Left lung (tissue), 14 donors: ENCODE measurements around the gene BTG2. TPM values are rescaled to one million over a fixed set of nuclear protein-coding genes. Genes with fewer than 3 reads are reported as not detected.
A peak's percentile ranks its signal among the peaks of the same experiment; 100 is the strongest.
"Not testable (repeated sequence)": the region's sequence is repeated elsewhere in the genome, so short reads cannot be mapped to it uniquely, and the experiment has no call there.

Source experiments
- ATAC-seq: fragments of 200-7000 bp; cut with Tn5 transposase; one replicate; pipeline ENCODE4 v1.9.1; 2020; ENCODE audit warnings: moderate library complexity
- DNase-seq, 4 donors: peaks; one replicate each; pipeline ENCODE4 v3.0.0-alpha.2; 2013 to 2020
- H3K27ac ChIP-seq, 2 donors: fragments of 200-600 bp; sonication (generic) in 1 of 2; one replicate each; pipeline versions ENCODE4 v1.5.0 to v1.8.0; 2020 to 2021
- H3K27me3 ChIP-seq, 2 donors: fragments of 200-600 bp; sonication (generic) in 1 of 2; one replicate each; pipeline versions ENCODE4 v1.5.0 to v1.8.0; 2020 to 2021
- H3K36me3 ChIP-seq, 2 donors: fragments of 200-600 bp; sonication (generic) in 1 of 2; one replicate each; pipeline versions ENCODE4 v1.5.0 to v1.8.0; 2020 to 2021
- H3K4me1 ChIP-seq, 2 donors: fragments of 200-600 bp; one replicate each; pipeline ENCODE4 v1.8.0; 2021
- H3K4me3 ChIP-seq, 2 donors: fragments of 200-600 bp; sonication (generic) in 1 of 2; one replicate each; pipeline versions ENCODE4 v1.5.0 to v1.8.0; 2020 to 2021; ENCODE audit warnings: mild to moderate bottlenecking in 1 of 2
- H3K9me3 ChIP-seq, 2 donors: fragments of 200-600 bp; sonication (generic) in 1 of 2; one replicate each; pipeline versions ENCODE4 v1.5.0 to v1.8.0; 2020 to 2021
- intact Hi-C, 2 donors: fragments of 100-400 bp; cut with DNase I; formaldehyde crosslinking; loops; one replicate each; pipeline versions ENCODE4 v1.11.2 to v1.14.2; 2022
- long read RNA-seq, 12 donors: library from polyadenylated mRNA in 2 of 12; unstranded in 2 of 12; transcript quantifications; one replicate each; pipeline ENCODE4 v2.0.0 and lab custom pipeline, GENCODE V29; 2019 to 2026
- polyA plus RNA-seq, 6 donors: library from polyadenylated mRNA; unstranded; fragments of 120-200 nt; gene quantifications; one replicate each; pipeline ENCODE4 v1.2.1, GENCODE V29; 2013; ENCODE audit not compliant: insufficient read length in 6 of 6
- total RNA-seq, 2 donors: library from RNA; stranded (reverse); fragmentation: NEBNext Ultra II Directional; extraction: Animal tissue kit (Norgen Biotek cat#: 25700); gene quantifications; one replicate each; pipeline ENCODE4 v1.2.1, GENCODE V29; 2021
- TF ChIP-seq, protein P1 (sequence below), 2 donors: fragments of 200-600 bp; sonication (generic) in 1 of 2; IDR thresholded peaks; one replicate each; pipeline versions ENCODE4 v1.5.0 to v1.8.0; 2021; ENCODE audit warnings: antibody characterized with exemption in 2 of 2
- donor health status: DM: no; HTN: yes; CAD: no.
- donor health status: DM: no; HTN: no; CAD: no.

The BTG2 gene
- total RNA-seq (10 to 100 TPM; 56.2 to 84.8 TPM), polyA plus RNA-seq (100 to 1,000 TPM in 1 of 6 donors, 10 to 100 TPM in 5; 44.8 to 147 (median 78.2) TPM)
- long read RNA-seq, donor 1, transcript BTG2-201 (2 exons, 2,712 nt): major isoform, 19 of 38 reads
- long read RNA-seq, donor 1, partial matches to known transcripts: 19 of 38 reads
- long read RNA-seq, donor 1, other reads (novel, unspliced or antisense): 0 of 38 reads
- long read RNA-seq, donor 2, transcript BTG2-201 (2 exons, 2,712 nt): major isoform, 10 of 10 reads
- long read RNA-seq, donor 2, partial matches to known transcripts: 0 of 10 reads
- long read RNA-seq, donor 2, other reads (novel, unspliced or antisense): 0 of 10 reads
- long read RNA-seq, donor 3, transcript BTG2-201 (2 exons, 2,712 nt): major isoform, 11 of 11 reads
- long read RNA-seq, donor 3, partial matches to known transcripts: 0 of 11 reads
- long read RNA-seq, donor 3, other reads (novel, unspliced or antisense): 0 of 11 reads
- long read RNA-seq, donor 4, transcript BTG2-201 (2 exons, 2,712 nt): major isoform, 20 of 24 reads
- long read RNA-seq, donor 4, partial matches to known transcripts: 3 of 24 reads
- long read RNA-seq, donor 4, other reads (novel, unspliced or antisense): 1 of 24 reads
- long read RNA-seq, donor 5, transcript BTG2-201 (2 exons, 2,712 nt): major isoform, 18 of 18 reads
- long read RNA-seq, donor 5, partial matches to known transcripts: 0 of 18 reads
- long read RNA-seq, donor 5, other reads (novel, unspliced or antisense): 0 of 18 reads
- long read RNA-seq, donor 6, transcript BTG2-201 (2 exons, 2,712 nt): major isoform, 23 of 23 reads
- long read RNA-seq, donor 6, partial matches to known transcripts: 0 of 23 reads
- long read RNA-seq, donor 6, other reads (novel, unspliced or antisense): 0 of 23 reads
- long read RNA-seq, donor 7, transcript BTG2-201 (2 exons, 2,712 nt): major isoform, 5 of 5 reads
- long read RNA-seq, donor 7, partial matches to known transcripts: 0 of 5 reads
- long read RNA-seq, donor 7, other reads (novel, unspliced or antisense): 0 of 5 reads
- long read RNA-seq, donor 8, transcript BTG2-201 (2 exons, 2,712 nt): major isoform, 8 of 8 reads
- long read RNA-seq, donor 8, partial matches to known transcripts: 0 of 8 reads
- long read RNA-seq, donor 8, other reads (novel, unspliced or antisense): 0 of 8 reads
- long read RNA-seq, donor 9: 0 reads
- long read RNA-seq, donor 10, partial matches to known transcripts: 0 of 3 reads
- long read RNA-seq, donor 10, other reads (novel, unspliced or antisense): 0 of 3 reads
- long read RNA-seq, donor 11, transcript BTG2-201 (2 exons, 2,712 nt): major isoform, 7 of 7 reads
- long read RNA-seq, donor 11, partial matches to known transcripts: 0 of 7 reads
- long read RNA-seq, donor 11, other reads (novel, unspliced or antisense): 0 of 7 reads
- long read RNA-seq, donor 12, transcript BTG2-201 (2 exons, 2,712 nt): major isoform, 10 of 10 reads
- long read RNA-seq, donor 12, partial matches to known transcripts: 0 of 10 reads
- long read RNA-seq, donor 12, other reads (novel, unspliced or antisense): 0 of 10 reads

DNA sequence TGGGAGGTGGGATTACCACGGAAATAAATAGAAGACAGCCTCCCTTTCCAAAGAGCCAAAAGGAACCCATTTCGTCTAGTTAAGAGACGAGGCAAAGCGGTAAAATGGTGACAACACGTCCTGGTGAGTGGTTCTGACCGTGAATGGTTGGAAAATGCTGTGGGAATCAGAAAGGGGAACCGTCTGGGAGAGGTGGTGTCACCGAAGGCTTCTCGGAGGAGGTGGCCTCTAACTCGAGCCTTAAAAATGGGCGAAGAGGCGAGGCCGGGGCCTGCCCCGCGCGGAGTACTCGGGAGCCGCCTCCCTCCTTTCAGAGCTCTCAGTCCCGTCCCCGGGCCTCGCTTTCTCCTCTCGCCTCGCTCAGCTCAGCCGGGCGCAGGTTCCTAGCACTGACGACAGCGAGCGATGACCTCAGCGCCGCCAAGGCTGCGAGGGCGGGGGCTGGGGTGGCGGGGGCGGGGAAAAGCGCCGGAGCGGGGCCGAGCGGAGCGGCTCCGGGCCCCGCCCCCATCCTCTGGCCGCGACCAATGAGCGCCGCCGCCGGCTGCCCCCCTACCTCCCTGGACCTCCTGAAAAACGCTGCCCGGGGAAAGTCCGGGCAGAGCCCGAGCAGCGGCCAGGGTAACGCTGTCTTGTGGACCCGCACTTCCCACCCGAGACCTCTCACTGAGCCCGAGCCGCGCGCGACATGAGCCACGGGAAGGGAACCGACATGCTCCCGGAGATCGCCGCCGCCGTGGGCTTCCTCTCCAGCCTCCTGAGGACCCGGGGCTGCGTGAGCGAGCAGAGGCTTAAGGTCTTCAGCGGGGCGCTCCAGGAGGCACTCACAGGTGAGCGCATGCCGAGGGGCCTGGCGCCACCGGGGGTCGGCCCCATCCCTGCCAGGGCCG lies at the start of gene BTG2:
Gene BTG2 (plus strand): TSS at position 601 of the 890 bp plus-strand sequence. CDS start 88 bp downstream, at position 689.
- peaks cover 13 to 59% of the 10 kb centered on the region in 2 donors for H3K4me1 ChIP-seq
- H3K27me3 ChIP-seq: no peaks in the 10 kb centered on the region
- H3K9me3 ChIP-seq: no peaks in the 10 kb centered on the region
- ATAC-seq (peak; percentile 89), DNase-seq (peak; percentile 86 to 97 (median 96))
- H3K4me3 ChIP-seq: peak within 1 kb of the TSS; percentile 96 to 98
- TF ChIP-seq, protein P1, sequence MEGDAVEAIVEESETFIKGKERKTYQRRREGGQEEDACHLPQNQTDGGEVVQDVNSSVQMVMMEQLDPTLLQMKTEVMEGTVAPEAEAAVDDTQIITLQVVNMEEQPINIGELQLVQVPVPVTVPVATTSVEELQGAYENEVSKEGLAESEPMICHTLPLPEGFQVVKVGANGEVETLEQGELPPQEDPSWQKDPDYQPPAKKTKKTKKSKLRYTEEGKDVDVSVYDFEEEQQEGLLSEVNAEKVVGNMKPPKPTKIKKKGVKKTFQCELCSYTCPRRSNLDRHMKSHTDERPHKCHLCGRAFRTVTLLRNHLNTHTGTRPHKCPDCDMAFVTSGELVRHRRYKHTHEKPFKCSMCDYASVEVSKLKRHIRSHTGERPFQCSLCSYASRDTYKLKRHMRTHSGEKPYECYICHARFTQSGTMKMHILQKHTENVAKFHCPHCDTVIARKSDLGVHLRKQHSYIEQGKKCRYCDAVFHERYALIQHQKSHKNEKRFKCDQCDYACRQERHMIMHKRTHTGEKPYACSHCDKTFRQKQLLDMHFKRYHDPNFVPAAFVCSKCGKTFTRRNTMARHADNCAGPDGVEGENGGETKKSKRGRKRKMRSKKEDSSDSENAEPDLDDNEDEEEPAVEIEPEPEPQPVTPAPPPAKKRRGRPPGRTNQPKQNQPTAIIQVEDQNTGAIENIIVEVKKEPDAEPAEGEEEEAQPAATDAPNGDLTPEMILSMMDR (IDR thresholded peaks at IDR 0.05): no peak
- peaks cover 0 to 32% of the 10 kb centered on the region in 2 donors for H3K36me3 ChIP-seq
- intact Hi-C loops: no loop called here
- peak within 1 kb of the TSS; percentile 99 for H3K27ac ChIP-seq

DNA sequence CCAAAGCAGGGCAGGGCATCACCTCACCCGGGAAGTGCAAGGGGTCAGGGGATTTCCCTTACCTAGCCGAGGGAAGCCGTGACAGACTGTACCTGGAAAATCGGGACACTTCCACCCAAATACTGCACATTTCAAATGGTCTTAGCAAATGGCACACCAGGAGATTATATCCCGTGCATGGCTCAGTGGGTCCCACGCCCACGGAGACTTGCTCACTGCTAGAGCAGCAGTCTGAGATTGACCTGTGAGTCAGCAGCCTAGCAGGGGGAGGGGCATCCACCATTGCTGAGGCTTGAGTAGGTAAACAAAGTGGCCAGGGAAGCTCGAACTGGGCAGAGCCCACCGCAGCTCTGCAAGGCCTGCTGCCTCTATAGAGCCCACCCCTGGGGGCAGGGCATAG lies 48.7 kb upstream of the BTG2 start:
- H3K4me3 ChIP-seq, ATAC-seq, H3K36me3 ChIP-seq, H3K9me3 ChIP-seq, H3K4me1 ChIP-seq, DNase-seq, intact Hi-C loops, H3K27ac ChIP-seq: not testable (repeated sequence)
- peaks cover 0 to 26% of the 10 kb centered on the region in 2 donors for H3K27me3 ChIP-seq

DNA sequence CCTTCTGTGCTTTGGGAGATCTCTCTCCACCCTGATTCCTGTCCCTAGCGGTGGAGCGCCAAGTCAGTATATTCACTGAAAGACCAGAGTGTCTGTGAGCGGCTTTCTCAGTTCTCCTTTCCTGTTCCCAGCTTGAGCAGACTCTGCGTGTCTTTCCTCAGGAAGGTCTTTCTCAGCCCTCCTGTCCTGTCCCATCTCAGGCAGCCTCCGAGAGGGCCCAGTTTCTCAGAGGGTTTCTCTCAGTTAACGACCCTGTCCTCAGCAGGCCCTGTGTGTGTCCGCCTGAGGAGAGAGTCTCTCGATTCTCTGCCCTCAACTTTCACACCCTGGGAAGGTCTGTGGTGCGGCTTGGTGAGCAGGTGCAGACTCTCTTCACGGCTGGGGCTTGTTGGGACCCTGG lies 41.8 kb upstream of the BTG2 start:
- Histone ChIP-seq H3K4me3 (no peak overlapping the region), H3K36me3 (no peaks in the 10 kb centered on the region), H3K9me3 (no peaks in the 10 kb centered on the region), H3K4me1 (peaks cover 0 to 12% of the 10 kb centered on the region in 2 donors), H3K27me3 (no peaks in the 10 kb centered on the region), H3K27ac (no peak overlapping the region)
- intact Hi-C loops: no loop called here
- DNase-seq (no peak), ATAC-seq (no peak)
- TF ChIP-seq, protein P1 (IDR thresholded peaks at IDR 0.05): no peak

- Histone ChIP-seq H3K36me3 (no peaks in the 10 kb centered on the region), H3K27me3 (no peaks in the 10 kb centered on the region), H3K4me1 (peaks cover 0 to 18% of the 10 kb centered on the region in 2 donors), H3K4me3 (no peak overlapping the region), H3K9me3 (no peaks in the 10 kb centered on the region), H3K27ac (no peak overlapping the region)
- ATAC-seq (no peak), DNase-seq (no peak)
- intact Hi-C loops: no loop called here
- TF ChIP-seq, protein P1 (IDR thresholded peaks at IDR 0.05): no peak
Observed at GRCh38 chr1:203264052-203264501, 41.2 kb upstream of the BTG2 start.
